Transverse colon (tissue), 3 donors: Measurements from ENCODE around the gene MAP2K4.

Experiments
- CTCF ChIP-seq, 5 experiments: fragments of 200-600 bp in 3 of 5; fragments of 450-650 bp in 2 of 5; sonication (generic) in 3 of 5; IDR thresholded peaks; 1 replicate in 2 of 5; 2 replicates in 3 of 5; pipeline ENCODE4 v1.5.1; 2016 to 2017; ENCODE audit warnings: antibody characterized with exemption in 5 of 5, inconsistent platforms in 3 of 5, mild to moderate bottlenecking in 2 of 5, moderate library complexity in 1 of 5
- EP300 ChIP-seq: sonication (generic); formaldehyde crosslinking; IDR thresholded peaks from one replicate; pipeline ENCODE4 v1.6.1; 2017; ENCODE audit warnings: antibody characterized with exemption, low read depth
- POLR2A ChIP-seq: fragments of 450-650 bp; IDR thresholded peaks from one replicate; pipeline ENCODE4 v1.6.1; 2016; ENCODE audit warnings: antibody characterized with exemption, mild to moderate bottlenecking, moderate library complexity

- TF ChIP-seq CTCF (IDR thresholded peaks at IDR 0.05), result no peak
- TF ChIP-seq POLR2A, result no peak
- TF ChIP-seq EP300, result no peak
These were observed 67.4 kb downstream of the MAP2K4 start for GRCh38 chr17:12088035-12088434.
